BLaER1 (cell line): ENCODE data around the gene SYT7.

Experiments
- H3K27ac ChIP-seq: shearing (Covaris generic); formaldehyde crosslinking; 2 replicates; pipeline ENCODE4 v1.8.1; 2022
- H3K27me3 ChIP-seq: shearing (Covaris generic); formaldehyde crosslinking; 2 replicates; pipeline ENCODE4 v1.8.1; 2022
- H3K36me3 ChIP-seq: shearing (Covaris generic); formaldehyde crosslinking; 2 replicates; pipeline ENCODE4 v1.8.1; 2022
- H3K4me1 ChIP-seq: shearing (Covaris generic); formaldehyde crosslinking; 2 replicates; pipeline ENCODE4 v1.8.1; 2022
- H3K4me2 ChIP-seq: shearing (Covaris generic); formaldehyde crosslinking; 2 replicates; pipeline ENCODE4 v1.8.1; 2022
- H3K4me3 ChIP-seq: shearing (Covaris generic); formaldehyde crosslinking; 2 replicates; pipeline ENCODE4 v1.8.1; 2022
- H3K9ac ChIP-seq: shearing (Covaris generic); formaldehyde crosslinking; 2 replicates; pipeline ENCODE4 v1.8.1; 2022
- H3K9me3 ChIP-seq: shearing (Covaris generic); formaldehyde crosslinking; 2 replicates; pipeline ENCODE4 v1.8.1; 2022
- H4K20me1 ChIP-seq: shearing (Covaris generic); formaldehyde crosslinking; 2 replicates; pipeline ENCODE4 v1.8.1; 2022
- Cebpa-rat ChIP-seq: shearing (Covaris generic); IDR thresholded peaks from 2 replicates; pipeline ENCODE4 v1.8.1; 2022

The SYT7 gene

GRCh38 chr11:61598374-61598773, 17.5 kb upstream of the SYT7 start:
- H4K20me1 ChIP-seq, result no peaks in the 10 kb centered on the region
- no peak overlapping the region for H3K4me3 ChIP-seq
- H3K27me3 ChIP-seq, result no peaks in the 10 kb centered on the region
- no peak overlapping the region for H3K9ac ChIP-seq
- no peak overlapping the region for H3K4me2 ChIP-seq
- no peaks in the 10 kb centered on the region for H3K9me3 ChIP-seq
- TF ChIP-seq Cebpa-rat, result no peak
- H3K4me1 ChIP-seq, result peaks cover 43% of the 10 kb centered on the region
- no peak overlapping the region for H3K27ac ChIP-seq
- no peaks in the 10 kb centered on the region for H3K36me3 ChIP-seq

GRCh38 chr11:61596990-61597389, 16.1 kb upstream of the SYT7 start:
- Histone ChIP-seq H3K27me3 (no peaks in the 10 kb centered on the region), H3K4me3 (no peak overlapping the region), H3K9me3 (no peaks in the 10 kb centered on the region), H4K20me1 (no peaks in the 10 kb centered on the region), H3K4me1 (peaks cover 29% of the 10 kb centered on the region), H3K9ac (no peak overlapping the region), H3K27ac (no peak overlapping the region), H3K36me3 (no peaks in the 10 kb centered on the region), H3K4me2 (no peak overlapping the region)
- no peak for TF ChIP-seq Cebpa-rat

DNA sequence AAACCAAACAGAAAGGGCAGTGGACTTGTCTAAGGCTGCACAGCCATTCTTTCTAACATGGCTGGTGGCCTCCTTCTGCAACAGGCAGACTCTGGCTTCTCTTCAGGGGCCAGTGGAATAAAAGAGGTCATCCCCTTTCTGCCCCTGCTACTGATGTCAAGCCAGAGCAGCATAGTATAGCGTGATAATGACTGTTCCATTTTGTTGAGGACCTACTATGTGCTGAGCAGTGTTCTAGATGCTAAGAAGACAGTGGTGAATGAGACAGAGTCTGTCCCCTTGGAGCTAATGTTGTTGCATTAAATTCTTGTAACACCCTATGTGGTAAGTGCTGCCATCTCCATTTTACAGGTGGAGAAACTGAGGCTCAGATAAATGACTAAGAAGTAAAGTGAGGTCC, 15.7 kb upstream of the SYT7 start:
- H3K27me3 ChIP-seq, result no peaks in the 10 kb centered on the region
- H3K4me1 ChIP-seq, result peaks cover 25% of the 10 kb centered on the region
- no peak overlapping the region for H3K4me3 ChIP-seq
- H3K9ac ChIP-seq, result no peak overlapping the region
- no peaks in the 10 kb centered on the region for H3K36me3 ChIP-seq
- TF ChIP-seq Cebpa-rat, result no peak
- no peaks in the 10 kb centered on the region for H4K20me1 ChIP-seq
- no peaks in the 10 kb centered on the region for H3K9me3 ChIP-seq
- H3K27ac ChIP-seq, result no peak overlapping the region
- no peak overlapping the region for H3K4me2 ChIP-seq

DNA sequence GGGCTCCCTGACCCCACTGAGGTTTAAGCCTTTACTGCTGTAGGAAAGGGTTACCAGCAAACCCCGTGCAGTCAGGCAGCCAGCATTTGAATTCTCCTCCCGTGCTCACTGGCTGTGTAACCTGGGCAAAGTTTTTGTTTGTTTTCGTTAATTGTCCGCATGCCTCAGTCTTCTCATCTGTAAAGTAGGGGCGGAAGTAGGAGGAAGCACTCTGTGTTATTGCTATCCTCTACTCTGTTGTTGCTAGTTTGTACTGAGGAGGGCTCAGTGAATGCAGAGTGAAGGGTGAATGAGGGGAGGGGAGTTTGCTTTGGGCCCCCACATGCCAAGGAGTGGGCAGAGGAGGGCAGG, 14.0 kb upstream of the SYT7 start:
- Histone ChIP-seq H3K4me2 (no peak overlapping the region), H3K4me3 (no peak overlapping the region), H3K4me1 (peaks cover 11% of the 10 kb centered on the region), H3K9me3 (no peaks in the 10 kb centered on the region), H3K27me3 (0 out of 2 replicates have a peak, but pooled peaks cover 3% of the 10 kb centered on the region), H3K9ac (no peak overlapping the region), H4K20me1 (no peaks in the 10 kb centered on the region), H3K36me3 (no peaks in the 10 kb centered on the region), H3K27ac (no peak overlapping the region)
- TF ChIP-seq Cebpa-rat, result no peak

DNA sequence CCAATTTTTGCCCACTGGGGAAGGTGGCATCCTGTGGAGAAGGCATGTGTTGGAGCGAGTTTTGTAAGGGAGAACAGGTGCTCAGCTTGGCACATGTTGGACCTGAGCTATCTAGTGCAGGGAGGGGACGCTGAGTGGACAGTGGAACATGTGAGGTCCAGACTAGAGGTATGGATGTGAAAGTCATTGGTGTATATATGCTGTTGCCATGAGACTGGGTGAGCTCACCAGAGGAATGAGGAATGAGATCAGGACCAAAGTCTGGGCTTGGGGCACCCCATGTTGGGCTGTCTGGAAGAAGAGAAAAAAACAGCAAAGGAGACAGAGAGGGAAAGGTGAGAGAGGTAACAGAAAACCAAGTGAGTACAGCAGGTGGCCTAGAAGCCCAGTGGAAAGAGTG, 12.3 kb upstream of the SYT7 start:
- Histone ChIP-seq H4K20me1 (no peaks in the 10 kb centered on the region), H3K9ac (no peak overlapping the region), H3K36me3 (no peaks in the 10 kb centered on the region), H3K4me3 (no peak overlapping the region), H3K4me2 (no peak overlapping the region), H3K27me3 (peaks cover 11% of the 10 kb centered on the region), H3K4me1 (peaks cover 13% of the 10 kb centered on the region), H3K9me3 (no peaks in the 10 kb centered on the region), H3K27ac (no peak overlapping the region)
- no peak for TF ChIP-seq Cebpa-rat

- Histone ChIP-seq H3K4me2 (no peak overlapping the region), H3K9me3 (no peaks in the 10 kb centered on the region), H3K4me1 (peaks cover 23% of the 10 kb centered on the region), H4K20me1 (no peaks in the 10 kb centered on the region), H3K9ac (no peak overlapping the region), H3K36me3 (no peaks in the 10 kb centered on the region), H3K27ac (no peak overlapping the region), H3K27me3 (peaks cover 21% of the 10 kb centered on the region), H3K4me3 (no peak overlapping the region)
- TF ChIP-seq Cebpa-rat, result no peak
Measured at GRCh38 chr11:61592176-61592575, 11.3 kb upstream of the SYT7 start.

GRCh38 chr11:61589961-61590360, 9.1 kb upstream of the SYT7 start:
- no peaks in the 10 kb centered on the region for H3K9me3 ChIP-seq
- no peak for TF ChIP-seq Cebpa-rat
- no peaks in the 10 kb centered on the region; the same call in 1 of the 2 replicates for H4K20me1 ChIP-seq
- H3K27ac ChIP-seq, result no peak overlapping the region
- H3K36me3 ChIP-seq, result no peaks in the 10 kb centered on the region
- no peak overlapping the region for H3K9ac ChIP-seq
- H3K27me3 ChIP-seq, result peaks cover 25% of the 10 kb centered on the region
- H3K4me3 ChIP-seq, result no peak overlapping the region
- peak overlapping the region; percentile 95; the same call in 1 of the 2 replicates for H3K4me2 ChIP-seq
- H3K4me1 ChIP-seq, result peaks cover 45% of the 10 kb centered on the region

DNA sequence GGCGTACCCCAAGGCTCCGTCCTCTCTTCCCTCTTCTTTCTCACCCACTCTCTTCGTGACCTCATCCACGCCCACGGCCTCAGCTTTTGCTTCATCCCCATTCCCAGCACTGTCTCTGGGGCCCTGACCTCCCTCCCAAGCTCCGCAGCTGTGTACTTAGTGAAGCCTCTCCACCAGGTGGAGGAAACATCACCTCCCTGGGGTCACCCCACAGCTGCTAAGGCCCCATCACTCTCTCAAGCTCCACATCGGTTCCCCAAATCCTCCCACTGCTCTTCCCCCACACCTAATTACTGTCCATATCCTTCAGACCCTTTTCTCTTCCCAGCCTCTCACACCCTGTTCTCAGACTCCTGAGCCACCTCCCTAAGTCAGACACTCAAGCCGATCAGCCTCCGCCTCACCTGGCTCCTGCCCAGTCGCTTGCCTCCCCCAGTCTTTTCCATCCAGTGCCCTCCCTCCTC, 7.9 kb upstream of the SYT7 start:
- no peaks in the 10 kb centered on the region; the same call in 1 of the 2 replicates for H4K20me1 ChIP-seq
- peak overlapping the region; percentile 63 for H3K4me3 ChIP-seq
- TF ChIP-seq Cebpa-rat, result no peak
- H3K27me3 ChIP-seq, result peaks cover 25% of the 10 kb centered on the region
- H3K36me3 ChIP-seq, result no peaks in the 10 kb centered on the region
- no peak overlapping the region for H3K9ac ChIP-seq
- H3K4me1 ChIP-seq, result peaks cover 52% of the 10 kb centered on the region
- H3K9me3 ChIP-seq, result no peaks in the 10 kb centered on the region
- H3K4me2 ChIP-seq, result peak overlapping the region; percentile 95
- H3K27ac ChIP-seq, result peak overlapping the region; percentile 43; the same call in 1 of the 2 replicates

DNA sequence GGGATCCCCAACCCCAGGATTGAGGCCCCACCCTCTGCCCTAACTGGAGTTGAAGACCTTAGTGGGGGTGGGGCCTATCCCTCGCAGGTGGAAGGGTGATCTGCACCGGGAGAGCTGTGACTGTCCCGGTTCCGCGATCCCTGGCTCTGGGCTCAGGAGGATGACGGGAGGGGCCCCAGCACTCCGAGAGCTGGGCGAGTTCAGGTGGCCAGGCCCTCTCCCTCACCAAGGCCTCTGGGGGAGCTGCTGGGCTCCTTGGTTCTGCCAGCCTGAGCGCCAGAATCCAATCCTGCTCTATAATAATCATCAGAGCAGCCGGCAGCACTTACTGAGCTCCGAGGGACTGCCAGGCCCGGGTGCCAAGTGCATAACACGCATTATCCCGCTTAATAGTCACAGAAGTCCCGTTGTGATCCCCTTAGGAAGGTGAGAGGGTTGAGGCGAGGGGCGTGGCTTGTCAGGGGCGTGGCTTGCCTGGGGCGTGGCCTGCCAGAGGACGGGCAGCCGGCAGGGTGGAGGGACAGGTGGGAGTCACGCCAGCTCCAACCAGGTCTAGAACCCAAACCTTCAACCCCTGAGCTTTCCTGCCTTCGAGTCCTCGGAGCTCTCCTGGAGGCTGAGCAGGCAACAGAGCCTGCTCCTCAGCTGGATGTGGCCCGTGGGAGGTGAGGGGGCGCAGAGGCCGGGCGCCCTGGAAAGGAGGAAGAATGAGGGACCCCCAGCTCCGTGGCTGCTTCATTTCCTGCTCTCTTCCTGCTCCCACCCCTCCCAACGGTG, 7.3 kb upstream of the SYT7 start:
- H3K27me3 ChIP-seq, result peaks cover 28% of the 10 kb centered on the region
- no peaks in the 10 kb centered on the region; the same call in 1 of the 2 replicates for H4K20me1 ChIP-seq
- TF ChIP-seq Cebpa-rat, result no peak
- H3K4me3 ChIP-seq, result peak overlapping the region; percentile 63
- no peak overlapping the region for H3K9ac ChIP-seq
- H3K4me2 ChIP-seq, result peak overlapping the region; percentile 95
- peak overlapping the region; percentile 43; the same call in 1 of the 2 replicates for H3K27ac ChIP-seq
- peaks cover 52% of the 10 kb centered on the region for H3K4me1 ChIP-seq
- H3K36me3 ChIP-seq, result no peaks in the 10 kb centered on the region
- H3K9me3 ChIP-seq, result no peaks in the 10 kb centered on the region

DNA sequence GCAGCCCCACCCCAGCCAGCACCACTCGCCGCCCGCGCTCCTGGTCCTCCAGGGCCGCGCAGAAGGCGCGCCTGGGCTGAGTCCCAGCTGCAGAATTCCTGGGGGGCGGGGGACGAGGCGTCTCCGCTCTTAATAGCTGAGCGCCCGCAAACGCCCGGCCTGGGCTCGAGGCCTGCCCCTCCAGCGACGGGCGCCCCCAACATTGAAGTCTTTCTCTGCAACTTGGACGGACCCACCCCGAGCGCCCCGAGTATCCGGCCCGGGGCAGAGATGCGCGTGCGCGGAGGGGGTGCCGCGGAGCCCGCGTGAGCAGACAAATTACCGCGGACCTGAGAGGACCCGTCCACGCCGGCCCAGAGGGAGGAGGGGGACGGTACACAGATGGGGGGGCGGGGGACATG, 6.7 kb upstream of the SYT7 start:
- Histone ChIP-seq H3K4me2 (peak overlapping the region; percentile 95), H3K36me3 (no peaks in the 10 kb centered on the region), H3K9me3 (no peaks in the 10 kb centered on the region), H3K9ac (no peak overlapping the region), H3K4me3 (peak overlapping the region; percentile 63), H3K27ac (no peak overlapping the region), H3K27me3 (peaks cover 30% of the 10 kb centered on the region), H4K20me1 (no peaks in the 10 kb centered on the region; the same call in 1 of the 2 replicates), H3K4me1 (peaks cover 52% of the 10 kb centered on the region)
- no peak for TF ChIP-seq Cebpa-rat
